ENCODE results near the gene TRAF2.

DNA sequence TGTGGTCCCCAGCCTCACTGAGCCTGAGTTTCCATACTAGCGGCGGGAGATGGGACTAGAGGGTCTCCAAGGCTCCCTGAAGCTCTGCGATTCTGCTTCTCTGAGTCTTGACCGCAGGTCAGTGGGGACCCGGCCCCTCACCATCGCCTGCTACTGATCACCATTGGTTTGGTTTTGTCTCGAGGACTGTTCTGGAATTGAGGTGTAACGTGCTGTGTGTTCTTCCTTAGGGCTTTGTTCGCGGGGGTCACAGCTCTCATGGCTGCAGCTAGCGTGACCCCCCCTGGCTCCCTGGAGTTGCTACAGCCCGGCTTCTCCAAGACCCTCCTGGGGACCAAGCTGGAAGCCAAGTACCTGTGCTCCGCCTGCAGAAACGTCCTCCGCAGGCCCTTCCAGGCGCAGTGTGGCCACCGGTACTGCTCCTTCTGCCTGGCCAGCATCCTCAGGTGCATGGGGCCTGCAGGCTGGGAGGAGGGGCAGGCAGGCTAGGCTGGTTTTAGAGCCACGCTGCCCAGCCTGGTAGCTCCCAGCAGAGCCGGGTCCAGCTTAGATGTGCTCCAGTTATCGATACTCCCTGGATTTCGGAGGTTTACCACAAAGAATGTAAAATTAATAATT, 12.3 kb downstream of the TRAF2 start:
- TF ChIP-seq CTCF (IDR thresholded peaks at IDR 0.05; ENCODE audit: control extremely low read depth in 1 of 3, insufficient read depth in 1 of 3, low read depth in 1 of 3, low read length in 3 of 3), result no peak
- TF ChIP-seq POLR2A (IDR thresholded peaks at IDR 0.05; ENCODE audit: control extremely low read depth in 1 of 2, low read depth in 2 of 2, low read length in 2 of 2), result no peak
- no peak for TF ChIP-seq NANOG (IDR thresholded peaks at IDR 0.05; ENCODE audit: insufficient read depth, low read depth, low read length, poor library complexity, severe bottlenecking)
- no peak for TF ChIP-seq SP1 (IDR thresholded peaks at IDR 0.05; ENCODE audit: low read depth, low read length)
- TF ChIP-seq, protein P1, sequence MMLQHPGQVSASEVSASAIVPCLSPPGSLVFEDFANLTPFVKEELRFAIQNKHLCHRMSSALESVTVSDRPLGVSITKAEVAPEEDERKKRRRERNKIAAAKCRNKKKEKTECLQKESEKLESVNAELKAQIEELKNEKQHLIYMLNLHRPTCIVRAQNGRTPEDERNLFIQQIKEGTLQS (IDR thresholded peaks at IDR 0.05; ENCODE audit: insufficient read depth, low read depth, low read length), result no peak

Measured in H1 (cell line).